Lower leg skin (tissue), 3 donors: ENCODE results near the gene SYDE2.

Source experiments
- POLR2A ChIP-seq, 2 donors: fragments of 450-650 bp; IDR thresholded peaks; one replicate each; pipeline ENCODE4 v1.6.1; 2016 to 2017; ENCODE audit warnings: antibody characterized with exemption in 2 of 2, mild to moderate bottlenecking in 1 of 2, moderate library complexity in 1 of 2
- TF ChIP-seq, protein P1 (sequence below), 3 donors: fragments of 450-650 bp; IDR thresholded peaks; one replicate each; pipeline ENCODE4 v1.5.1; 2016; ENCODE audit warnings: antibody characterized with exemption in 3 of 3, mild to moderate bottlenecking in 3 of 3, moderate library complexity in 2 of 3

DNA sequence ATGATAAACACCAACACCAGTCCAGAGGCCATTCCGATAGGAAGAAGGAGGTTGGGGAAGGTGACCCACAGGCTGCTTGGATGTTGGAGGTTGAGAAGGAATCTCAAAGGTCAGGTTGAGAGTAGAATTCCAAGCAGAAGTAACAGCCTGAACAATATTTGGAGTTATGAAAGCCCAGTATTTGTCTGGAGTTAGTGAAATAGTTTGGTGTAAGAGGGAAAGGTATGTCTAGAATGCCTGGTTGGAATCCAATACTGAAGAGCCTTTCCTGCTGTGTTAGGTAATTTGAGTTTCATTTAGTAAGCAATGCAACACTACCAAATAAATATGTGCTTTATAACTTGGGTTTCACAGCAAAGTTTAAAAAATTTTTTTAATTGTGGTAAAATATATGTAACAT is 82.1 kb downstream of the SYDE2 start:
- TF ChIP-seq, protein P1, sequence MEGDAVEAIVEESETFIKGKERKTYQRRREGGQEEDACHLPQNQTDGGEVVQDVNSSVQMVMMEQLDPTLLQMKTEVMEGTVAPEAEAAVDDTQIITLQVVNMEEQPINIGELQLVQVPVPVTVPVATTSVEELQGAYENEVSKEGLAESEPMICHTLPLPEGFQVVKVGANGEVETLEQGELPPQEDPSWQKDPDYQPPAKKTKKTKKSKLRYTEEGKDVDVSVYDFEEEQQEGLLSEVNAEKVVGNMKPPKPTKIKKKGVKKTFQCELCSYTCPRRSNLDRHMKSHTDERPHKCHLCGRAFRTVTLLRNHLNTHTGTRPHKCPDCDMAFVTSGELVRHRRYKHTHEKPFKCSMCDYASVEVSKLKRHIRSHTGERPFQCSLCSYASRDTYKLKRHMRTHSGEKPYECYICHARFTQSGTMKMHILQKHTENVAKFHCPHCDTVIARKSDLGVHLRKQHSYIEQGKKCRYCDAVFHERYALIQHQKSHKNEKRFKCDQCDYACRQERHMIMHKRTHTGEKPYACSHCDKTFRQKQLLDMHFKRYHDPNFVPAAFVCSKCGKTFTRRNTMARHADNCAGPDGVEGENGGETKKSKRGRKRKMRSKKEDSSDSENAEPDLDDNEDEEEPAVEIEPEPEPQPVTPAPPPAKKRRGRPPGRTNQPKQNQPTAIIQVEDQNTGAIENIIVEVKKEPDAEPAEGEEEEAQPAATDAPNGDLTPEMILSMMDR (IDR thresholded peaks at IDR 0.05) = no peak
- no peak for TF ChIP-seq POLR2A (IDR thresholded peaks at IDR 0.05)
